Measurements from ENCODE around the gene SNTB2.
"Not testable (repeated sequence)": the region's sequence is repeated elsewhere in the genome, so short reads cannot be mapped to it uniquely, and the experiment has no call there.

SNTB2 gene

GRCh38 chr16:69241926-69242325, 55.0 kb downstream of the SNTB2 start:
- Mint-ChIP-seq H3K4me1 (no peaks in the 10 kb centered on the region), H3K27me3 (no peaks in the 10 kb centered on the region), H3K9me3 (no peaks in the 10 kb centered on the region), H3K4me3 (no peak overlapping the region), H3K27ac (no peak overlapping the region)
- no peak for DNase-seq
- ATAC-seq: no peak

DNA sequence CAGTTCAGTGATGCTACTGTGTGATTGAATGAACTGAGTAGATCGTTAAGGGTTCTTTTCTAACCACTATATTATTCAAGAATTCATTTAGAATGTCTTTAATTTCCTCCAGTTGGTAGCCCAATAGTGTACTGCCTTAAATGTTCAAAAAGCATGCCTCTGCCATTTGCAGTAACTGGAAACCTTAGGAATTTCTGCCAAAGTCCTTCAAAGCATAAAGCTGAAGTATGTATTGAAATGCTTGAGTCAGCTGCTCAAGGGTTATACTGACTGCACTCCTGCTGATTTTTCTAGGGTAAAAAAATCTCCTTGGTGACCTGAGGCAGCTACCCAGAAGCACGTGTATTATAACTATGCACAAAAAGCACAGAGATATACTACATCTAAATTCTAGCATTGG, 56.5 kb downstream of the SNTB2 start:
- H3K27me3 Mint-ChIP-seq: no peaks in the 10 kb centered on the region
- no peak for DNase-seq
- no peak overlapping the region for H3K27ac Mint-ChIP-seq
- no peaks in the 10 kb centered on the region for H3K4me1 Mint-ChIP-seq
- ATAC-seq: no peak
- H3K9me3 Mint-ChIP-seq: no peaks in the 10 kb centered on the region
- H3K4me3 Mint-ChIP-seq: no peak overlapping the region

GRCh38 chr16:69244336-69244735, 57.4 kb downstream of the SNTB2 start:
- no peaks in the 10 kb centered on the region for H3K27me3 Mint-ChIP-seq

GRCh38 chr16:69250081-69250480, 63.1 kb downstream of the SNTB2 start:
- ATAC-seq (no peak), DNase-seq (no peak)
- no peaks in the 10 kb centered on the region for H3K9me3 Mint-ChIP-seq
- H3K27ac Mint-ChIP-seq: no peak overlapping the region
- H3K4me3 Mint-ChIP-seq: no peak overlapping the region
- H3K27me3 Mint-ChIP-seq: no peaks in the 10 kb centered on the region
- no peaks in the 10 kb centered on the region for H3K4me1 Mint-ChIP-seq

More at GRCh38 chr16:69244336-69244735, 57.4 kb downstream of the SNTB2 start:
- H3K4me3 Mint-ChIP-seq: no peak overlapping the region
- no peaks in the 10 kb centered on the region for H3K9me3 Mint-ChIP-seq
- DNase-seq (no peak), ATAC-seq (no peak)
- no peak overlapping the region for H3K27ac Mint-ChIP-seq
- no peaks in the 10 kb centered on the region for H3K4me1 Mint-ChIP-seq

GRCh38 chr16:69253870-69254341, 66.9 kb downstream of the SNTB2 start:
- DNase-seq: no peak
- Mint-ChIP-seq H3K4me3 (no peak overlapping the region), H3K9me3 (no peaks in the 10 kb centered on the region), H3K27me3 (no peaks in the 10 kb centered on the region), H3K27ac (peak overlapping the region in 1 of 2 donors; percentile 36), H3K4me1 (no peaks in the 10 kb centered on the region)
- ATAC-seq: no peak

DNA sequence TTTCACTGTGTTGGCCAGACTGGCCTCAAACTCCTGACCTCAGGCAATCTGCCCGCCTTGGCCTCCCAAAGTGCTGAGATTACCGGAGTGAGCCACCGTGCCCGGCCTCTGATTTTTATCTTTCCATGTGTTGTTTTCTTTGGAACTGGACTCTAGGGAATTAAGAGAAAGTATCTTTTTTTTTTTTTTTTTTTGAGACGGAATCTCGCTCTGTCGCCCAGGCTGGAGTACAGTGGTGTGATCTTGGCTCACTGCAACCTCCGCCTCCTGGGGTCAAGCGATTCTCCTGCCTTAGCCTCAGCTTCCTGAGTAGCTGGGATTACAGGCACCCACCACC, 72.4 kb downstream of the SNTB2 start:
- not testable (repeated sequence) for H3K27ac Mint-ChIP-seq

DNA sequence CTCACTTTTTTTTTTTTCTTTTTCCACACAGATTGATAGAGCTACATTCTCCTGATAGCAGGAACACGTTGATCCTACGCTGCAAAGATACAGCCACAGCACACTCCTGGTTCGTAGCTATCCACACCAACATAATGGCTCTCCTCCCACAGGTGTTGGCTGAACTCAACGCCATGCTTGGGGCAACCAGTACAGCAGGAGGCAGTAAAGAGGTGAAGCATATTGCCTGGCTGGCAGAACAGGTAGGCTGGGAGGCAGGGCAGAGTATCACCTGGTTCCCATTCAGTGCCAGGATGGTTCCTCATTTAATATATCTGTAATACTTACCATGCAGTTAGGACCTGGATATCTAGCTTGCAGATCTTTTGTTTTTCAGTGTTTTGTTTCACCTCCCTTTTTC, 73.1 kb downstream of the SNTB2 start:
- H3K9me3 Mint-ChIP-seq: no peaks in the 10 kb centered on the region
- H3K27me3 Mint-ChIP-seq: no peaks in the 10 kb centered on the region
- DNase-seq (no peak), ATAC-seq (no peak)
- no peak overlapping the region for H3K4me3 Mint-ChIP-seq
- H3K4me1 Mint-ChIP-seq: peaks cover 10% of the 10 kb centered on the region
- H3K27ac Mint-ChIP-seq: no peak overlapping the region

More for the DNA sequence above, 72.4 kb downstream of the SNTB2 start:
- ATAC-seq, H3K27me3 Mint-ChIP-seq, H3K4me3 Mint-ChIP-seq, H3K9me3 Mint-ChIP-seq, DNase-seq, H3K4me1 Mint-ChIP-seq: not testable (repeated sequence)

DNA sequence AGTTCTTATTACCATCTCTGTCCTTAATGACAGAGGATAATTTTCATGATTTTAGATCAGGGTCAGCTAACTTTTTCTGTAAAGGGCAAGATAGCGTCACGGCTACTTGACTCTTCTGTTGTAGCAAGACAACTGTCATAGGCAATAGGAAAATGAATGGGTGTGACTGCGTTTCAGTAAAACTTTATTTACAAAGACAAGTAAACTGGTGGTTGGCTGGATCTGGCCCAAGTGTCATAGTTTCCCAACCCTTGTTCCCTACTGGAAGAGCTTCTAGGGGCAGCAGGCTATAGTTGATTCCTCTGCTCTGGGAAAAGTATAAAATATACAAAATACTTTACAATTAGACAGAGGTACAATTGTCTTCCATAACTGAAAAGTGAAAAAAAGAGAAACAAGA, 73.5 kb downstream of the SNTB2 start:
- ATAC-seq (no peak), DNase-seq (no peak)
- no peaks in the 10 kb centered on the region for H3K9me3 Mint-ChIP-seq
- no peaks in the 10 kb centered on the region for H3K27me3 Mint-ChIP-seq
- peaks cover 10% of the 10 kb centered on the region for H3K4me1 Mint-ChIP-seq
- no peak overlapping the region for H3K27ac Mint-ChIP-seq
- no peak overlapping the region for H3K4me3 Mint-ChIP-seq

- Mint-ChIP-seq H3K9me3 (no peaks in the 10 kb centered on the region), H3K4me1 (no peaks in the 10 kb centered on the region), H3K4me3 (no peak overlapping the region), H3K27me3 (no peaks in the 10 kb centered on the region), H3K27ac (no peak overlapping the region)
- no peak for ATAC-seq
- DNase-seq: no peak
Measured at GRCh38 chr16:69266334-69267063, 79.5 kb downstream of the SNTB2 start.

DNA sequence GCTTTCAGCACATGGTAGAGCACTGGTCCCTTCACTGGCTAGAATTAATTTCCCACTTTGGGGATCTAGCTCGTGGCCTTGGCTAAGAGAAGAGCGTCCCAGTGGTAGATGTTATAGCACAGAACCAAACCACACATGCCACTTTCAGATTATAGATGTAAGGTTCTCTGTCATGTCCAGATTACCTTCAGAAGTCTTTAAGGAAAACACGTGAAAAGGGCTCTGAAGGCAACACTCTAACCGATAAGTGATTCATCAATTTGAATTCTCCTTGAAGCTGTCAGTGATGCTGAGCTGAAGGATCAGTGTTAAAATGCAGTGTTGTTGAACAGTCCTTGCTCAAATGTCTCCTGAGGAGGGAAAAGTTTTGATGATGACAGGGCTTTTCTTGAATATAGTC, 80.7 kb downstream of the SNTB2 start:
- Mint-ChIP-seq H3K4me1 (no peaks in the 10 kb centered on the region), H3K27ac (no peak overlapping the region), H3K9me3 (no peaks in the 10 kb centered on the region), H3K27me3 (no peaks in the 10 kb centered on the region), H3K4me3 (no peak overlapping the region)
- ATAC-seq (no peak), DNase-seq (no peak)

DNA sequence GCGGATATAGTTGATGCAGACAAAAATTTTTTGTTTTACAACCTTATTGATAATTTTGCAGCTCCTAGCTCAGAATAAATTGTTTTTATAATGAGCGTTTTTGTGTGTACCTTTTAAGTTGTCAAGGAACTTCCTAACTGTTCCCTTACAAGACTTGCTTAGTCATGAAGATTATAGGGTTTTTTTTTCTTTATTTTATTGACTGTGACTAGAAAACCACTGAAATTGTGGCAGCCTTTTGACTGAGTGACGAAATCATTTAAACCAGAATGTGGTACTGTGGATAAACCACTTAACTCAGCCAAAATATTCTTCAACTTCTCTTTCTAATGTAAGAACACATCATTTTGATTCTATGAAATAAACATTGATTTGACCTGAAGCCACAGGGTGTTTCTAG, 83.4 kb downstream of the SNTB2 start:
- no peaks in the 10 kb centered on the region for H3K27me3 Mint-ChIP-seq
- H3K4me1 Mint-ChIP-seq: no peaks in the 10 kb centered on the region
- ATAC-seq: no peak
- no peak overlapping the region for H3K4me3 Mint-ChIP-seq
- no peak for DNase-seq
- H3K27ac Mint-ChIP-seq: no peak overlapping the region
- no peaks in the 10 kb centered on the region for H3K9me3 Mint-ChIP-seq

- no peak overlapping the region for H3K4me3 Mint-ChIP-seq
- no peak overlapping the region for H3K27ac Mint-ChIP-seq
- no peak for DNase-seq
- no peaks in the 10 kb centered on the region for H3K27me3 Mint-ChIP-seq
- ATAC-seq: no peak
- no peaks in the 10 kb centered on the region for H3K9me3 Mint-ChIP-seq
- no peaks in the 10 kb centered on the region for H3K4me1 Mint-ChIP-seq
Measured at GRCh38 chr16:69270831-69271230, 83.9 kb downstream of the SNTB2 start.

DNA sequence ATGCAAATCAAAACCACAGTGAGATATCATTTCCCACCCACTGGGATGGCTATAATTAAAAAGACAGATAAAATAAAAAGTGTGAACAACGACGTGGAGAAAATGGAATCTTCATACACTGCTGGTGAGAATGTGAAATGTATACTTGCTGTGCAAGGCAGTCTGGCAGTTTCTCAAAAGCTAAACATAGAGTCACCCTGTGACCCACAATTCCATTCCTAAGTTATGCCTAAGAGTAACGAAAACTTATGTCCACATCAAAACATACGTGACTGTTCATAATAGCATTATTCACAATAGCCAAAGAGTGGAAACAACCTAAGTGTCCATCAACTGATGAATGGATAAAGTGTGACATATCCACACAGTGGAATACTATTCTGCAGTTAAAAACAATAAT, 86.0 kb downstream of the SNTB2 start:
- H3K27ac Mint-ChIP-seq: no peak overlapping the region
- H3K4me1 Mint-ChIP-seq: no peaks in the 10 kb centered on the region
- no peak for ATAC-seq
- H3K9me3 Mint-ChIP-seq: no peaks in the 10 kb centered on the region
- no peak overlapping the region for H3K4me3 Mint-ChIP-seq
- DNase-seq: no peak
- H3K27me3 Mint-ChIP-seq: no peaks in the 10 kb centered on the region

GRCh38 chr16:69274699-69275235, 87.8 kb downstream of the SNTB2 start:
- DNase-seq (no peak), ATAC-seq (no peak)
- peak overlapping the region in 1 of 2 donors; percentile 15 for H3K27ac Mint-ChIP-seq
- no peaks in the 10 kb centered on the region for H3K4me1 Mint-ChIP-seq
- no peaks in the 10 kb centered on the region for H3K9me3 Mint-ChIP-seq
- H3K4me3 Mint-ChIP-seq: no peak overlapping the region
- no peaks in the 10 kb centered on the region for H3K27me3 Mint-ChIP-seq

DNA sequence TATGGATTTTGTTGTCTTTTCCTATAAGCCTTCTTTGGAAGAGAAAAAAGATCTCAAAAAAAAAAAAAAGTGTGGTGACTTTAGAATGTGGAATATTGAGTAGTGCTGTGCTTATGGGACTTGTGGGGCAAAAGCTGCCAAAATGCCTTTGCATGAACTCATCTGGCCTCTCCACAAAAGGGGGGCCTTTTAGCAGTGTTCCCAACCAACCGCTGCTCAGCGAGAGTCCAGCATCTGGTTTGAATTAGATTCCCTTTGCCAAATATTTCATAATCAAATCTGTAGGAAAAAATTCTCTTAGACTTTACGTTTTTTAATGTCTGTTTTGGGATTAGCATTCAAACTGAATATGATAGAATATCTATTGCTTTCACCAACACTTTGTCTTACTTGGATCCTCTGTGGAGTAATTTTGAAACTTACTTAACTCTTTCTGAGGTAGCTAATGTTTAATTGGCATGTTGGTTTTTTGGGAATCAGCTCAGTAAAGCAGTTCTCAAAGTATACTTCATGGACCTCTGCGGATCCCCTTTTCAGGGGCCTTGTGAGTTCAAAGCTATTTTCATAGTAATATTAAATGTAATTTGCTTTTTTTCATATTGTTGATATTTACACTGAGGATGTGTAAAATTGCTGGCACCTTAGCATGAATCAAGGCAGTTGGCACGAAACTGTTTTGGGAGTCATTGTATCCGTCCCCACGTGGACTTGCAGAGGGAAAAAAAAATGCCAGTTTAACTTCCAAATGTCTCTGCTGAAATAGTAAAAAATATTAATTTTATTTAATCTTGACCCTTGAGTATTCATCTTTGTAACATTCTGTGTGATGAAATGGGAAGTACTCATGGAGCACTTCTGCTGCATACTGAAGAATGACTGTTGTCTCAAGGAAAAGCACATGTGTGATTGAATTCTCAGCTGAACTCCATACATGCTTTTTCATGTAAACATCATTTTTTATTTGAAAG, 89.5 kb downstream of the SNTB2 start:
- Mint-ChIP-seq H3K27ac (no peak overlapping the region), H3K4me1 (no peaks in the 10 kb centered on the region), H3K27me3 (no peaks in the 10 kb centered on the region), H3K4me3 (no peak overlapping the region), H3K9me3 (no peaks in the 10 kb centered on the region)
- ATAC-seq: no peak
- no peak for DNase-seq

- Mint-ChIP-seq H3K4me3 (no peak overlapping the region), H3K27me3 (no peaks in the 10 kb centered on the region), H3K4me1 (no peaks in the 10 kb centered on the region), H3K9me3 (no peaks in the 10 kb centered on the region), H3K27ac (no peak overlapping the region)
- ATAC-seq (no peak), DNase-seq (no peak)
Measured at GRCh38 chr16:69277413-69277812, 90.4 kb downstream of the SNTB2 start.

Measured in stimulated activated naive CD8-positive, alpha-beta T cell treated with anti-CD3 and anti-CD28 coated beads, Interleukin-15, amount 100 ng/mL, for 72 hours (primary cell).